Measurements from ENCODE around the gene SMAGP. TPM values are rescaled to one million over a fixed set of nuclear protein-coding genes. Genes with fewer than 3 reads are reported as not detected.

SMAGP gene
- total and polyA plus RNA-seq, 2 of the 4 experiments (the other 2 are of a cell fraction), result 12.2 to 42.7 TPM

- Histone ChIP-seq H3K18ac (ENCODE audit: low read depth, low read length) (peak overlapping the region; percentile 71), H2AK9ac (replicated peaks; ENCODE audit: low read depth, low read length, poor library complexity) (peak overlapping the region; percentile 56), H2AFZ (replicated peaks; ENCODE audit: low read length, poor library complexity) (peak overlapping the region; percentile 92), H3K27ac (ENCODE audit: insufficient read depth, low read length) (peak overlapping the region; percentile 24), H3K14ac (replicated peaks; ENCODE audit: low read depth, low read length) (peak overlapping the region; percentile 89), H2AK5ac (ENCODE audit: low read depth, low read length) (peak overlapping the region; percentile 8; the same call in 1 of the 2 replicates), H2BK20ac (ENCODE audit: low read depth, low read length) (no peak overlapping the region), H4K20me1 (ENCODE audit: insufficient read depth, low read length) (peaks cover 9% of the 10 kb centered on the region; the same call in 1 of the 2 replicates), H3K9me3 (ENCODE audit: control insufficient read depth, insufficient read depth, low read length) (no peaks in the 10 kb centered on the region), H4K8ac (ENCODE audit: low read depth in 2 of 2, low read length in 2 of 2) (peak overlapping the region; percentile 89 to 97), H3K56ac (ENCODE audit: extremely low read depth, insufficient read depth, low read length) (0 out of 2 replicates have a peak overlapping the region, but pooled peaks have one; percentile 2), H3K4me1 (ENCODE audit: control insufficient read depth, insufficient read depth, low read length) (peaks cover 8% of the 10 kb centered on the region), H3K23ac (ENCODE audit: low read depth, low read length) (peak overlapping the region; percentile 9; the same call in 1 of the 2 replicates), H4K5ac (ENCODE audit: low read depth, low read length) (peak overlapping the region; percentile 89), H2BK15ac (ENCODE audit: low read depth, low read length) (no peak overlapping the region), H3K9ac (ENCODE audit: low read depth, low read length) (peak overlapping the region; percentile 76), H3K4ac (ENCODE audit: low read depth, low read length) (peak overlapping the region; percentile 81), H4K91ac (ENCODE audit: insufficient read depth, low read depth, low read length) (peak overlapping the region; percentile 67), H3K36me3 (ENCODE audit: control insufficient read depth, insufficient read depth, low read length) (peaks cover 21% of the 10 kb centered on the region), H2BK5ac (ENCODE audit: low read depth, low read length, poor library complexity, severe bottlenecking) (no peak overlapping the region), H2BK120ac (ENCODE audit: low read depth, low read length) (peak overlapping the region; percentile 8; the same call in 1 of the 2 replicates), H3K9me1 (ENCODE audit: insufficient read depth, low read length) (peaks cover 16% of the 10 kb centered on the region), H3K4me2 (ENCODE audit: low read depth, low read length) (peak overlapping the region; percentile 91), H3K27me3 (ENCODE audit: control insufficient read depth, insufficient read depth, low read length) (no peaks in the 10 kb centered on the region), H3K79me1 (ENCODE audit: low read depth in 1 of 2, low read length in 2 of 2) (peaks cover 21 to 47% of the 10 kb centered on the region in 2 experiments), H3K4me3 (ENCODE audit: insufficient read depth, low read depth, low read length) (peak overlapping the region; percentile 73)
- WGBS, 2 experiments (ENCODE audit: extremely low coverage in 2 of 2, insufficient read length in 1 of 2), result 14% methylated on average over 6 of the region's 10 CpGs; no CpG with 5 or more reads in 1 of the 2 experiments
- no peak for ATAC-seq (ENCODE audit: low read depth)
- dilution Hi-C loops (cut with HindIII; ENCODE audit: low sequenced_read_pairs, unreplicated experiment), result no loop called here
- in situ Hi-C loops (cut with MboI; ENCODE audit: low sequenced_read_pairs), result no loop called here
- intact Hi-C loops (cut with micrococcal nuclease), result loop anchor here (2.0 to 5.0 kb wide), 2 partner anchors 65 to 156 kb away; partner anchors contain the start of genes CSRNP2 and TFCP2
- DNase-seq, result no peak
- ChIA-PET POLR2A (ENCODE audit: unreplicated experiment) (interaction anchor here (0.9 to 1.3 kb wide), 3 partner anchors 15 to 155 kb away, joined by 3 to 5 read pairs (median 4); partner anchors contain the start of genes CSRNP2 and POU6F1), CTCF (interaction anchor here (0.8 kb wide), 1 partner anchor 14 kb away, joined by 3 read pairs; no protein-coding TSS in a partner anchor)
- no TSS peak for BruUV-seq (replicated peaks)
- TF ChIP-seq CHD1 (IDR thresholded peaks at IDR 0.05; ENCODE audit: low read depth, low read length) (no peak), FOS (IDR thresholded peaks at IDR 0.05; ENCODE audit: low read depth, low read length) (no peak), CTCF (conservative IDR thresholded peaks at IDR 0.05; ENCODE audit: low read depth, low read length) (no peak), USF2 (IDR thresholded peaks at IDR 0.05; ENCODE audit: low read depth, low read length) (no peak), RFX5 (IDR thresholded peaks at IDR 0.05; ENCODE audit: low read depth, low read length) (no peak), NFE2L2 (IDR thresholded peaks at IDR 0.05; ENCODE audit: low read depth, low read length) (no peak), POLR2A (IDR thresholded peaks at IDR 0.05; ENCODE audit: low read depth, low read length) (no peak), MXI1 (IDR thresholded peaks at IDR 0.05; ENCODE audit: borderline replicate concordance, low read depth, low read length) (no peak), RAD21 (IDR thresholded peaks at IDR 0.05; ENCODE audit: low read length) (no peak), MAFK (IDR thresholded peaks at IDR 0.05; ENCODE audit: low read depth, low read length) (no peak), MAZ (IDR thresholded peaks at IDR 0.05; ENCODE audit: borderline replicate concordance, low read depth, low read length) (no peak)
Measured at GRCh38 chr12:51238037-51238509, 32.1 kb downstream of the SMAGP start.

Measured in IMR-90 (cell line).